ENCODE results near the gene TNNI3. TPM values are rescaled to one million over a fixed set of nuclear protein-coding genes. Genes with fewer than 3 reads are reported as not detected.
A peak's percentile ranks its signal among the peaks of the same experiment; 100 is the strongest.

Gene TNNI3
- total and polyA plus RNA-seq, 9 of the 15 experiments (the other 6 are each of a cell fraction or from before 2014, with no cell fraction given): 4.7 to 158 (median 42.0) TPM

- intact Hi-C loops (cut with micrococcal nuclease) (no loop called here), in situ Hi-C loops (cut with MboI) (loop anchor here (25.0 kb wide), 1 partner anchor 971 kb away; the partner anchor contains the start of gene ZNF444)
- Histone ChIP-seq H3K36me3 (ENCODE audit: control insufficient read depth, insufficient read depth, low read length) (0 out of 3 replicates have a peak, but pooled peaks cover 3% of the 10 kb centered on the region), H3K27ac (ENCODE audit: extremely low read depth, low read depth, low read length) (peak within 1 kb of the TSS; percentile 78), H3K27me3 (ENCODE audit: control insufficient read depth in 2 of 2, insufficient read depth in 2 of 2, low read length in 2 of 2) (no peaks in the 10 kb centered on the region), H3K4me3 (peak within 1 kb of the TSS; percentile 54), H3K4me1 (replicated peaks in 1 of 2; ENCODE audit: control insufficient read depth in 2 of 2, insufficient read depth in 2 of 2, low read length in 2 of 2) (peaks cover 5 to 29% of the 10 kb centered on the region in 2 experiments; a peak in 4 of 5 replicates), H3K9ac (ENCODE audit: insufficient read depth in 1 of 2, low read depth in 2 of 2, low read length in 2 of 2) (peak within 1 kb of the TSS; percentile 69 to 89), H3K79me2 (ENCODE audit: control insufficient read depth, insufficient read depth, low read length) (no peaks in the 10 kb centered on the region), H4K20me1 (replicated peaks; ENCODE audit: control insufficient read depth, insufficient read depth, low read length) (peaks cover 3% of the 10 kb centered on the region), H3K9me3 (replicated peaks; ENCODE audit: control insufficient read depth, insufficient read depth, low read depth, low read length) (no peaks in the 10 kb centered on the region), H3K9me1 (ENCODE audit: control insufficient read depth, insufficient read depth, low read length) (no peaks in the 10 kb centered on the region), H3K4me2 (ENCODE audit: insufficient read depth, low read length) (peak within 1 kb of the TSS; percentile 81), H2AFZ (ENCODE audit: low read depth, low read length) (peak within 1 kb of the TSS; percentile 88)
- ChIA-PET CTCF (ENCODE audit: low intra/inter-chr PET ratio) (interaction anchor here (0.9 kb wide), 1 partner anchor 25 kb away, joined by 4 read pairs; no protein-coding TSS in a partner anchor), POLR2A (interaction anchor here (0.6 to 1.9 kb wide), 7 partner anchors 8 to 476 kb away, joined by 3 to 7 read pairs (median 4); partner anchors contain the start of genes PPP1R12C and UBE2S)
- DNase-seq (ENCODE audit: extremely low read depth in 1 of 4, low spot score in 3 of 4) (peak; percentile 98 to 100 (median 99)), ATAC-seq (peak; percentile 99), FAIRE-seq (peak; percentile 99)
- 0% methylated on average over 33 of the region's 33 CpGs for WGBS (ENCODE audit: insufficient coverage, low coverage, missing lambda C conversion rate)
- no TSS peak for BruUV-seq (replicated peaks)
- peak in 1 of 2 experiments; percentile 18; a peak in 1 of 4 replicates for TF ChIP-seq RCOR1 (IDR thresholded peaks at IDR 0.05; ENCODE audit: borderline replicate concordance in 1 of 2, low read depth in 2 of 2, low read length in 2 of 2)
- peak; percentile 96 for TF ChIP-seq RBM25 (IDR thresholded peaks at IDR 0.05; ENCODE audit: low read depth, low read length, severe bottlenecking)
- peak; percentile 20; the same call in 1 of the 2 replicates for TF ChIP-seq HEY1 (CRISPR knock-in tag; IDR thresholded peaks at IDR 0.05; ENCODE audit: borderline replicate concordance)
- no peak for TF ChIP-seq AFF4 (CRISPR knock-in tag; IDR thresholded peaks at IDR 0.05)
- TF ChIP-seq MLLT1 (IDR thresholded peaks at IDR 0.05): no peak
- peak; percentile 95 for TF ChIP-seq MXI1 (IDR thresholded peaks at IDR 0.05; ENCODE audit: low read depth, low read length)
- 0 out of 2 replicates have a peak, but pooled peaks have one; percentile 60 for TF ChIP-seq ZNF212 (CRISPR knock-in tag; IDR thresholded peaks at IDR 0.05)
- TF ChIP-seq PHB2 (IDR thresholded peaks at IDR 0.05; ENCODE audit: low read depth): 0 out of 2 replicates have a peak, but pooled peaks have one; percentile 18
- TF ChIP-seq TRIM28 (IDR thresholded peaks at IDR 0.05): no peak
- TF ChIP-seq SREBF2 (CRISPR knock-in tag; IDR thresholded peaks at IDR 0.05): no peak
- TF ChIP-seq ZC3H11A (IDR thresholded peaks at IDR 0.05; ENCODE audit: low read depth, low read length): no peak
- no peak for TF ChIP-seq THRAP3 (IDR thresholded peaks at IDR 0.05; ENCODE audit: borderline replicate concordance)
- no peak for TF ChIP-seq HNRNPUL1 (IDR thresholded peaks at IDR 0.05; ENCODE audit: low read length)
These were observed 9.2 kb upstream of the TNNI3 start, which contains the start of gene DNAAF3 for GRCh38 chr19:55166530-55167268. Gene DNAAF3, minus strand, starts transcription at chr19:55166613. Its CDS starts 200 bp downstream, at chr19:55166413.
